C4-2B (cell line): ENCODE measurements around the gene UNC80.

ENCODE experiments used
- CTCF ChIP-seq: fragments of 450-650 bp; conservative IDR thresholded peaks from 2 replicates; pipeline ENCODE4 v1.5.1; 2017; ENCODE audit warnings: mild to moderate bottlenecking
- ZFX ChIP-seq: fragments of 450-650 bp; IDR thresholded peaks from 2 replicates; pipeline ENCODE4 v1.6.1; 2017

GRCh38 chr2:209761566-209761965 lies 10.1 kb upstream of the UNC80 start:
- TF ChIP-seq CTCF = no peak
- no peak for TF ChIP-seq ZFX
